SH-SY5Y (cell line): Measurements from ENCODE around the gene LUM.

ENCODE experiments used
- GATA2 ChIP-seq: IDR thresholded peaks from 2 replicates; pipeline ENCODE4 v1.6.1; 2011; ENCODE audit warnings: mild to moderate bottlenecking, low read depth, low read length
- GATA3 ChIP-seq: IDR thresholded peaks from 2 replicates; pipeline ENCODE4 v1.6.1; 2011; ENCODE audit warnings: low read depth, mild to moderate bottlenecking, low read length, moderate library complexity

- TF ChIP-seq GATA2 (no peak), GATA3 (no peak)
These were observed 29.0 kb upstream of the LUM start for GRCh38 chr12:91140026-91140931.
